Chondrocyte (in vitro differentiated cells): ENCODE results near the gene GABPA. TPM values are rescaled to one million over a fixed set of nuclear protein-coding genes. Genes with fewer than 3 reads are reported as not detected.

Source experiments
- DNase-seq: peaks from one replicate; pipeline ENCODE4 v3.0.0; 2021; ENCODE audit warnings: mixed read lengths, low spot score
- H3K27ac Mint-ChIP-seq: one replicate; pipeline ENCODE4 v1.8.0; 2021; ENCODE audit warnings: mild to moderate bottlenecking, moderate library complexity, mixed read lengths; ENCODE audit not compliant: unreplicated experiment
- H3K27me3 Mint-ChIP-seq: 2 replicates; pipeline ENCODE4 v1.8.0; 2021; ENCODE audit warnings: low read depth, mixed read lengths
- H3K36me3 Mint-ChIP-seq: 2 replicates; pipeline ENCODE4 v1.8.0; 2021; ENCODE audit warnings: low read depth, mixed read lengths
- H3K4me1 Mint-ChIP-seq: 2 replicates; pipeline ENCODE4 v1.8.0; 2021; ENCODE audit warnings: low read depth, mild to moderate bottlenecking, mixed read lengths
- H3K4me3 Mint-ChIP-seq: one replicate; pipeline ENCODE4 v1.8.0; 2021; ENCODE audit warnings: mild to moderate bottlenecking, moderate library complexity, mixed read lengths; ENCODE audit not compliant: unreplicated experiment
- H3K9me3 Mint-ChIP-seq: 2 replicates; pipeline ENCODE4 v1.8.0; 2021; ENCODE audit warnings: low read depth, mixed read lengths
- CTCF ChIP-seq: fragments of 200-600 bp; sonication (generic); IDR thresholded peaks from 2 replicates; pipeline ENCODE4 v1.5.0; 2021; ENCODE audit warnings: antibody characterized with exemption, mild to moderate bottlenecking, moderate library complexity
- total RNA-seq: library from RNA; stranded (reverse); gene quantifications from 3 replicates; pipeline ENCODE4 v1.2.1, GENCODE V29; 2021

GABPA gene
- total RNA-seq, 1 donor from 2014 or later: 17.9 TPM

DNA sequence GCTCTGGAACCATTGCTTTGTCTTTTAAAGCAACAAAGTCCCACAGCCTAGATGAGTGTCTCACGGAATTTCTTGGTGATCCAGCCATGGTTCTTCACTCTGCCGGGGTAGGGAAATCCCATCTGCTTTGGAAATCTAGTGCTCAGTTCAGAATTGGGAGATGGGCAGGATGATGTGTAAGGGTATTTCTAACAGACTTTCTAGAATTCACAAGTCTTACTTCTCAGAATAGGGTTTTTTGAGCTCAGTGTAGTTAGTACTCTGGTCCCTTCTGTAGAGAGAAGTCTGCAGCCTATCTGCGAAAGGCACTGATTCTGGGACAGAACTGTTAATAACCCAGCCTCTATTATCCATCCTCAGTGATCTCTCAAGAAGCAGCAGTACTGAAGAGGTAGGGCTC lies 25.3 kb downstream of the GABPA start:
- Mint-ChIP-seq H3K27me3 (no peaks in the 10 kb centered on the region), H3K4me3 (no peak overlapping the region), H3K36me3 (peaks cover 31% of the 10 kb centered on the region), H3K4me1 (peaks cover 5% of the 10 kb centered on the region), H3K27ac (no peak overlapping the region), H3K9me3 (no peaks in the 10 kb centered on the region)
- TF ChIP-seq CTCF: no peak
- DNase-seq: no peak

DNA sequence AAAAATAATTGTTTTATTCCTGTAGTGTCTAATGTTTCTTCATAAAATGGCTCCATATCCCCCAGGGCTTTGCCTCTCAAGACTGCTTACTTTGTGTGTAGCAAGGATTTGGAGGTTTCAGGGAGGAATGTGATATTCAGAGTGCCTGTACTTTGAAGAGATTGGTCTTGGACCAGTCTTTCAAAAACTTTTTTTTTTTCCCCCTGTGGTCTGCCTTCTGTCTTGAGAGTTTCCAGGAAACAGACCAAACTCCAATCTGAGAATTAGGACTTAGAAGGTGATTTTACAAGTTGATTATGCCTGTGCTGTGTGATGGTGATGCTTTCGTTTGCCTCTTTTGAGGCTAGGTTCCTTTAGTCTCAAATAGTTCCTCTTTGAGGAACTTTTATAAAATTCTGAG lies 25.9 kb downstream of the GABPA start:
- peaks cover 5% of the 10 kb centered on the region for H3K4me1 Mint-ChIP-seq
- H3K36me3 Mint-ChIP-seq: peaks cover 35% of the 10 kb centered on the region
- H3K27me3 Mint-ChIP-seq: no peaks in the 10 kb centered on the region
- no peak for TF ChIP-seq CTCF
- H3K4me3 Mint-ChIP-seq: no peak overlapping the region
- no peak for DNase-seq
- no peak overlapping the region for H3K27ac Mint-ChIP-seq
- no peaks in the 10 kb centered on the region for H3K9me3 Mint-ChIP-seq

DNA sequence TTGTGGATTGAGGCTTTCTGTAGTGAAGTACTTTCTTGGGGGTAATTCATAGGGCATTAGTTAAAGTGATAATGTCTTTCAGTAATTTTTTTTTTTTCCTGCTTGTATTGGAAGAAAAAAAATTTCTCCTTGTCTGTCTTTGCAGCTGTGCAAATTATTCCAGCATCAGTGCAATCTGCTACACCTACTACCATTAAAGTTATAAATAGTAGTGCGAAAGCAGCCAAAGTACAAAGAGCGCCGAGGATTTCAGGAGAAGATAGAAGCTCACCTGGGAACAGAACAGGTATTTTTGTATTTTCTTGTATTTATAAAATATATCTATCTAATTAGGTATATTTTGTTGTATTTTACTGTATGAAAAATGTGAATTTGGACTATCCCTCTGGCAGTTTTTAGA lies 29.3 kb downstream of the GABPA start:
- Mint-ChIP-seq H3K27ac (no peak overlapping the region), H3K9me3 (no peaks in the 10 kb centered on the region), H3K4me1 (no peaks in the 10 kb centered on the region), H3K36me3 (peaks cover 34% of the 10 kb centered on the region), H3K4me3 (no peak overlapping the region), H3K27me3 (no peaks in the 10 kb centered on the region)
- TF ChIP-seq CTCF: no peak
- no peak for DNase-seq

DNA sequence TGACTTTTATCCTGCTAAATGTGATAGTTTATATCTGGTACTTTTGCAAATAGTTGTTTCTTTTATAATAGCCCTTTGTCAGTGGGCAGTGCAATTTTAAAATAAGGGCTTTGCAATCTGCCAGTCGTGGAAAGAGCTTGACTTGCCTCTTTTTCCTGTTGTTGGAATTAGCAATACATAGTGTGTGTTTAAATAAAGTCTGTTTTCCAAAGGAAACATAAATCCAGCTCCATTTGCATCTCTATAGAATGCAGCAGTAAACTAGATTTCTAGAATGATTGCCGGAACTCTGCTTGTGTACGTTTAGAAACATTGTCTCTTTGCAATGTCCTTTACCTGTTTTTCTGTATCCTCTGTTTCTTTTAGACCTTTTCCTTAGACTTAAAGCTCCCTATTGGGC lies 33.1 kb downstream of the GABPA start:
- no peaks in the 10 kb centered on the region for H3K9me3 Mint-ChIP-seq
- no peaks in the 10 kb centered on the region for H3K27me3 Mint-ChIP-seq
- no peak for DNase-seq
- H3K36me3 Mint-ChIP-seq: peaks cover 21% of the 10 kb centered on the region
- no peak overlapping the region for H3K4me3 Mint-ChIP-seq
- H3K27ac Mint-ChIP-seq: no peak overlapping the region
- no peak for TF ChIP-seq CTCF
- H3K4me1 Mint-ChIP-seq: peaks cover 8% of the 10 kb centered on the region

- TF ChIP-seq CTCF: no peak
- Mint-ChIP-seq H3K4me1 (peaks cover 8% of the 10 kb centered on the region), H3K27ac (no peak overlapping the region), H3K4me3 (no peak overlapping the region), H3K9me3 (no peaks in the 10 kb centered on the region), H3K27me3 (no peaks in the 10 kb centered on the region), H3K36me3 (peaks cover 6% of the 10 kb centered on the region)
- no peak for DNase-seq
Observed at GRCh38 chr21:25772686-25773085, 37.9 kb downstream of the GABPA start.
